SK-N-SH (cell line): Measurements from ENCODE around the gene SYT14. TPM values are rescaled to one million over a fixed set of nuclear protein-coding genes. Genes with fewer than 3 reads are reported as not detected.

Source experiments
- CTCF ChIA-PET: fragments of 300-600, 350-600 bp; formaldehyde crosslinking; extraction: SDS; loops from one replicate; lab custom pipeline; 2021; lab: Yijun Ruan, JAX
- POLR2A ChIA-PET: fragments of 350-600 bp; sonication (Branson Sonifier 250); formaldehyde crosslinking; extraction: SDS; loops from one replicate; lab custom pipeline; 2020; ENCODE audit warnings: antibody characterized with exemption, inconsistent platforms; lab: Yijun Ruan, JAX
- DNase-seq: peaks from one replicate; pipeline ENCODE4 v3.0.0; 2012
- H2AFZ ChIP-seq: fragments of 200-600 bp; sonication (generic); 2 replicates; pipeline ENCODE4 v1.8.1; 2016; ENCODE audit warnings: antibody characterized with exemption, mild to moderate bottlenecking, low read depth
- H3F3A ChIP-seq: fragments of 200-600 bp; sonication (generic); replicated peaks from 2 replicates; pipeline ENCODE3; 2016; ENCODE audit warnings: antibody characterized with exemption, mild to moderate bottlenecking; ENCODE audit not compliant: insufficient read depth
- H3K27ac ChIP-seq, 2 experiments: fragments of 200-500 bp in 1 of 2; fragments of 200-600 bp in 1 of 2; sonication (Bioruptor generic) in 1 of 2; sonication (generic), shearing (Covaris generic) in 1 of 2; 2 replicates each; pipeline versions ENCODE4 v1.5.1 to v1.6.1; 2014 to 2016; ENCODE audit warnings: low read depth in 2 of 2, inconsistent platforms in 1 of 2, low read length in 1 of 2, mild to moderate bottlenecking in 1 of 2, mixed read lengths in 1 of 2
- H3K27me3 ChIP-seq: fragments of 200-600 bp; sonication (generic), shearing (Covaris generic); 2 replicates; pipeline ENCODE4 v1.6.1; 2016; ENCODE audit warnings: mixed run types; ENCODE audit not compliant: insufficient read depth
- H3K36me3 ChIP-seq, 2 experiments: fragments of 200-500 bp in 1 of 2; fragments of 200-600 bp in 1 of 2; sonication (Bioruptor generic) in 1 of 2; sonication (generic) in 1 of 2; replicated peaks in 1 of 2; 2 replicates each; pipeline versions ENCODE3 to v1.5.1; 2014 to 2016; ENCODE audit warnings: low read length in 1 of 2, mild to moderate bottlenecking in 1 of 2; ENCODE audit not compliant: insufficient read depth in 2 of 2, control insufficient read depth in 1 of 2
- H3K4me1 ChIP-seq, 2 experiments: fragments of 200-500 bp in 1 of 2; fragments of 200-600 bp in 1 of 2; sonication (Bioruptor generic) in 1 of 2; sonication (generic), shearing (Covaris generic) in 1 of 2; 2 replicates each; pipeline versions ENCODE4 v1.5.1 to v1.6.1; 2014 to 2016; ENCODE audit warnings: low read depth in 1 of 2, low read length in 1 of 2, mixed run types in 1 of 2; ENCODE audit not compliant: insufficient read depth in 2 of 2, control insufficient read depth in 1 of 2
- H3K4me2 ChIP-seq: fragments of 200-600 bp; sonication (generic), shearing (Covaris generic); 2 replicates; pipeline ENCODE4 v1.6.1; 2017; ENCODE audit warnings: mixed run types
- H3K4me3 ChIP-seq, 2 experiments: fragments of 200-500 bp in 1 of 2; fragments of 200-600 bp in 1 of 2; sonication (Bioruptor generic) in 1 of 2; sonication (generic), shearing (Covaris generic) in 1 of 2; 2 replicates each; pipeline versions ENCODE4 v1.5.1 to v1.8.1; 2014 to 2016; ENCODE audit warnings: low read depth in 2 of 2, inconsistent platforms in 1 of 2, low read length in 1 of 2, mild to moderate bottlenecking in 1 of 2, mixed read lengths in 1 of 2, moderate library complexity in 1 of 2
- H3K79me2 ChIP-seq: fragments of 200-600 bp; sonication (generic); 2 replicates; pipeline ENCODE4 v1.8.1; 2017; ENCODE audit warnings: mild to moderate bottlenecking; ENCODE audit not compliant: insufficient read depth
- H3K9ac ChIP-seq: fragments of 200-600 bp; sonication (generic); 2 replicates; pipeline ENCODE4 v1.6.1; 2017; ENCODE audit warnings: mixed run types
- H3K9me2 ChIP-seq: fragments of 200-600 bp; sonication (generic); 2 replicates; pipeline ENCODE4 v1.6.1; 2017; ENCODE audit warnings: mixed run types
- H3K9me3 ChIP-seq: fragments of 200-600 bp; sonication (generic); 2 replicates; pipeline ENCODE4 v1.6.1; 2017; ENCODE audit warnings: mixed run types, mild to moderate bottlenecking, moderate library complexity
- H4K20me1 ChIP-seq: fragments of 200-600 bp; sonication (generic); 2 replicates; pipeline ENCODE4 v1.6.1; 2017; ENCODE audit warnings: mild to moderate bottlenecking, mixed run types; ENCODE audit not compliant: insufficient read depth
- CHD2 ChIP-seq: fragments of 150-350 bp; IDR thresholded peaks from 2 replicates; pipeline ENCODE4 v1.6.1; 2018; ENCODE audit warnings: low read length; ENCODE audit not compliant: partially characterized antibody
- ELF1 ChIP-seq: IDR thresholded peaks from 2 replicates; pipeline ENCODE4 v1.4.0; 2012
- EP300 ChIP-seq, 2 experiments: IDR thresholded peaks; 2 replicates each; pipeline versions ENCODE4 v1.4.0 to v1.6.1; 2012; ENCODE audit warnings: borderline replicate concordance in 1 of 2, low read depth in 1 of 2, low read length in 1 of 2
- FOSL2 ChIP-seq: IDR thresholded peaks from 2 replicates; pipeline ENCODE4 v1.4.0; 2012; ENCODE audit warnings: low read depth, mild to moderate bottlenecking, moderate library complexity, borderline replicate concordance
- FOXJ3 ChIP-seq: sonication (generic); formaldehyde crosslinking; IDR thresholded peaks from 2 replicates; pipeline ENCODE4 v1.5.1; 2020; ENCODE audit warnings: mild to moderate bottlenecking, missing genetic modification reagents
- GABPA ChIP-seq: IDR thresholded peaks from 2 replicates; pipeline ENCODE4 v1.4.0; 2012; ENCODE audit warnings: low read depth, mild to moderate bottlenecking
- GATA2 ChIP-seq: sonication (generic); formaldehyde crosslinking; IDR thresholded peaks from 2 replicates; pipeline ENCODE4 v1.5.0; 2020; ENCODE audit warnings: mild to moderate bottlenecking, missing genetic modification reagents
- MXI1 ChIP-seq: IDR thresholded peaks from 2 replicates; pipeline ENCODE4 v1.6.1; 2012; ENCODE audit warnings: mild to moderate bottlenecking, low read depth, low read length, improper control_type of control experiment
- NFIC ChIP-seq: IDR thresholded peaks from 2 replicates; pipeline ENCODE4 v1.4.0; 2012; ENCODE audit warnings: borderline replicate concordance
- NRF1 ChIP-seq: IDR thresholded peaks from 2 replicates; pipeline ENCODE4 v1.6.1; 2012; ENCODE audit warnings: low read depth, mild to moderate bottlenecking, low read length
- POLR2AphosphoS5 ChIP-seq: IDR thresholded peaks from 2 replicates; pipeline ENCODE4 v1.6.1; 2012; ENCODE audit warnings: low read depth, low read length
- RAD21 ChIP-seq: IDR thresholded peaks from 2 replicates; pipeline ENCODE4 v1.6.1; 2012; ENCODE audit warnings: mild to moderate bottlenecking, low read length
- RCOR1 ChIP-seq: fragments of 150-350 bp; IDR thresholded peaks from 2 replicates; pipeline ENCODE4 v1.6.1; 2017; ENCODE audit warnings: antibody characterized with exemption, low read length
- RFX5 ChIP-seq: IDR thresholded peaks from 2 replicates; pipeline ENCODE4 v1.6.1; 2012; ENCODE audit warnings: mild to moderate bottlenecking, improper control_type of control experiment, low read length
- RXRA ChIP-seq: IDR thresholded peaks from 2 replicates; pipeline ENCODE4 v1.4.0; 2012; ENCODE audit warnings: low read depth, mild to moderate bottlenecking, borderline replicate concordance
- SIN3A ChIP-seq: IDR thresholded peaks from 2 replicates; pipeline ENCODE4 v1.6.1; 2012; ENCODE audit warnings: low read depth, mild to moderate bottlenecking, low read length, moderate library complexity, borderline replicate concordance
- SMC3 ChIP-seq: IDR thresholded peaks from 2 replicates; pipeline ENCODE4 v1.6.1; 2012; ENCODE audit warnings: low read depth, low read length, improper control_type of control experiment
- TAF1 ChIP-seq: IDR thresholded peaks from 2 replicates; pipeline ENCODE4 v1.6.1; 2012; ENCODE audit warnings: low read depth, mild to moderate bottlenecking, low read length, moderate library complexity, borderline replicate concordance
- TCF12 ChIP-seq: IDR thresholded peaks from 2 replicates; pipeline ENCODE4 v1.4.0; 2012
- YY1 ChIP-seq: IDR thresholded peaks from 2 replicates; pipeline ENCODE4 v1.4.0; 2012; ENCODE audit warnings: low read depth, mild to moderate bottlenecking
- WGBS: methylation state at CpG from one replicate; pipeline ENCODE4 v1.1.6; 2017; ENCODE audit warnings: low lambda C conversion rate; 5-methylcytosine and 5-hydroxymethylcytosine counted together
- polyA plus RNA-seq, 3 experiments: library from polyadenylated mRNA; depleted of rRNA; stranded (reverse); fragments of >200 nt; gene quantifications; 2 replicates each; pipeline ENCODE4 v1.2.3, GENCODE V29; 2012
- TF ChIP-seq, protein P1 (sequence below): fragments of 200-600 bp; sonication (generic); IDR thresholded peaks from 2 replicates; pipeline ENCODE4 v1.6.1; 2017; ENCODE audit warnings: antibody characterized with exemption, mild to moderate bottlenecking, moderate library complexity
- TF ChIP-seq, protein P2 (sequence below): IDR thresholded peaks from 2 replicates; pipeline ENCODE4 v1.4.0; 2012; ENCODE audit warnings: low read depth, borderline replicate concordance
- TF ChIP-seq, protein P3 (sequence below): IDR thresholded peaks from 2 replicates; pipeline ENCODE4 v1.4.0; 2012; ENCODE audit warnings: low read depth
- TF ChIP-seq, protein P4 (sequence below): IDR thresholded peaks from 2 replicates; pipeline ENCODE4 v1.4.0; 2012; ENCODE audit warnings: low read depth, borderline replicate concordance

SYT14 gene
- polyA plus RNA-seq, 1 of the 3 experiments (the other 2 are of a cell fraction): 1.2 TPM

DNA sequence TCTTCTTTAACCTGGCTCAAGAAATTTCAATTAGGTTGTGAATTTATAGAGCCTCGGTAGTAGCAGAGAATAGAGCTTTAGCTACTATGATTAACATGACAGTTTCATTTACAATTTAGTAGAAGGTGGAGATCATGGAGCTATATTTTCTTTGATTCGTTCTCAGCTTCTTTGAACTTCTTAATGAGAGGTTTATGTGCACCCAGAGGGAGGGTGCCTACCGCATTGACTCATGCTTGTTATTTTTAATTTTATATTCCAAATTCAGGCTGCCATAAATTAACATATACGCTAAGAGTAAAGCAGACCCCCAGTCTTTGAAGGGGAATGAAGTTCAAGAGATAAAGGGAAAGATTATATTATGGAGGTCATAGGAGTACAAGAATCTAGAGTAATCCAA lies 24.4 kb downstream of the SYT14 start:
- no peaks in the 10 kb centered on the region for H3K4me1 ChIP-seq
- H3K9ac ChIP-seq: no peak overlapping the region
- WGBS: 81% methylated on average over 4 of the region's 4 CpGs
- no peaks in the 10 kb centered on the region for H3K27me3 ChIP-seq
- peaks cover 23% of the 10 kb centered on the region for H3F3A ChIP-seq
- no peak overlapping the region for H3K4me2 ChIP-seq
- no peaks in the 10 kb centered on the region for H3K9me2 ChIP-seq
- H4K20me1 ChIP-seq: no peaks in the 10 kb centered on the region
- H3K36me3 ChIP-seq: peaks cover 0 to 19% of the 10 kb centered on the region in 2 experiments
- no peak for DNase-seq
- no peaks in the 10 kb centered on the region for H3K9me3 ChIP-seq
- no peak overlapping the region for H3K4me3 ChIP-seq
- ChIA-PET CTCF (no interaction called here), POLR2A (no interaction called here)
- no peak overlapping the region for H3K27ac ChIP-seq
- no peak overlapping the region for H2AFZ ChIP-seq
- H3K79me2 ChIP-seq: peaks cover 3% of the 10 kb centered on the region
- TF ChIP-seq RXRA (no peak), GATA2 (CRISPR knock-in tag) (no peak), NFIC (no peak), RAD21 (no peak), FOXJ3 (CRISPR knock-in tag) (no peak), TCF12 (no peak), ELF1 (no peak), CHD2 (no peak), SIN3A (no peak), GABPA (no peak), RFX5 (no peak), POLR2AphosphoS5 (no peak), MXI1 (no peak)
- TF ChIP-seq, protein P1, sequence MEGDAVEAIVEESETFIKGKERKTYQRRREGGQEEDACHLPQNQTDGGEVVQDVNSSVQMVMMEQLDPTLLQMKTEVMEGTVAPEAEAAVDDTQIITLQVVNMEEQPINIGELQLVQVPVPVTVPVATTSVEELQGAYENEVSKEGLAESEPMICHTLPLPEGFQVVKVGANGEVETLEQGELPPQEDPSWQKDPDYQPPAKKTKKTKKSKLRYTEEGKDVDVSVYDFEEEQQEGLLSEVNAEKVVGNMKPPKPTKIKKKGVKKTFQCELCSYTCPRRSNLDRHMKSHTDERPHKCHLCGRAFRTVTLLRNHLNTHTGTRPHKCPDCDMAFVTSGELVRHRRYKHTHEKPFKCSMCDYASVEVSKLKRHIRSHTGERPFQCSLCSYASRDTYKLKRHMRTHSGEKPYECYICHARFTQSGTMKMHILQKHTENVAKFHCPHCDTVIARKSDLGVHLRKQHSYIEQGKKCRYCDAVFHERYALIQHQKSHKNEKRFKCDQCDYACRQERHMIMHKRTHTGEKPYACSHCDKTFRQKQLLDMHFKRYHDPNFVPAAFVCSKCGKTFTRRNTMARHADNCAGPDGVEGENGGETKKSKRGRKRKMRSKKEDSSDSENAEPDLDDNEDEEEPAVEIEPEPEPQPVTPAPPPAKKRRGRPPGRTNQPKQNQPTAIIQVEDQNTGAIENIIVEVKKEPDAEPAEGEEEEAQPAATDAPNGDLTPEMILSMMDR: no peak
- TF ChIP-seq, protein P2, sequence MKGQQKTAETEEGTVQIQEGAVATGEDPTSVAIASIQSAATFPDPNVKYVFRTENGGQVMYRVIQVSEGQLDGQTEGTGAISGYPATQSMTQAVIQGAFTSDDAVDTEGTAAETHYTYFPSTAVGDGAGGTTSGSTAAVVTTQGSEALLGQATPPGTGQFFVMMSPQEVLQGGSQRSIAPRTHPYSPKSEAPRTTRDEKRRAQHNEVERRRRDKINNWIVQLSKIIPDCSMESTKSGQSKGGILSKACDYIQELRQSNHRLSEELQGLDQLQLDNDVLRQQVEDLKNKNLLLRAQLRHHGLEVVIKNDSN: no peak
- TF ChIP-seq, protein P3, sequence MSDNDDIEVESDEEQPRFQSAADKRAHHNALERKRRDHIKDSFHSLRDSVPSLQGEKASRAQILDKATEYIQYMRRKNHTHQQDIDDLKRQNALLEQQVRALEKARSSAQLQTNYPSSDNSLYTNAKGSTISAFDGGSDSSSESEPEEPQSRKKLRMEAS: no peak

DNA sequence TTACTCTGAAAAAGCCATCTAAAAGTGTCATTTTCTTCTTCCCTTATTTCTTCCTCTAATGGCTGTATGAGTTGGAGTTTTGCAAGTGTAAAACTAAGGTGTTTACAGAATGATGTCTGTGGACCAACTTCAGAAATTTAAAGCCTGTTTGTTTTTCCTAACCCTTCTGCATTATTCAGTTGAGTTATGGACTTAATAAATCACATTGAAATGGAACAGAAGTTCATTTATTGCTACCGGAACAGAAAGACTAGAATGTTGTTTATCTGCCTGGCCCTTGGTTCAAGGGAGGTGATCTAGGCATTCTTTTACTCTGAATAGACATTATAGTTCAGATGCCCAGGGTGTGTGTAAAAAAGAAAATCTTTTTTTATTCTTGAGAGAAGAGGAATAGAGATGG lies 24.8 kb downstream of the SYT14 start:
- DNase-seq: no peak

More for the DNA sequence above, 24.8 kb downstream of the SYT14 start:
- peaks cover 19% of the 10 kb centered on the region for H3F3A ChIP-seq
- no peak overlapping the region for H3K27ac ChIP-seq
- no peak for TF ChIP-seq MXI1
- TF ChIP-seq TCF12: no peak
- no peak for TF ChIP-seq ELF1
- TF ChIP-seq CHD2: no peak
- no peak for TF ChIP-seq SMC3
- no peak for TF ChIP-seq EP300 (IDR thresholded peaks at IDR 0.05; ENCODE audit: borderline replicate concordance in 1 of 2, low read depth in 1 of 2, low read length in 1 of 2)
- TF ChIP-seq NFIC: no peak
- no peak for TF ChIP-seq GABPA
- TF ChIP-seq, protein P4, sequence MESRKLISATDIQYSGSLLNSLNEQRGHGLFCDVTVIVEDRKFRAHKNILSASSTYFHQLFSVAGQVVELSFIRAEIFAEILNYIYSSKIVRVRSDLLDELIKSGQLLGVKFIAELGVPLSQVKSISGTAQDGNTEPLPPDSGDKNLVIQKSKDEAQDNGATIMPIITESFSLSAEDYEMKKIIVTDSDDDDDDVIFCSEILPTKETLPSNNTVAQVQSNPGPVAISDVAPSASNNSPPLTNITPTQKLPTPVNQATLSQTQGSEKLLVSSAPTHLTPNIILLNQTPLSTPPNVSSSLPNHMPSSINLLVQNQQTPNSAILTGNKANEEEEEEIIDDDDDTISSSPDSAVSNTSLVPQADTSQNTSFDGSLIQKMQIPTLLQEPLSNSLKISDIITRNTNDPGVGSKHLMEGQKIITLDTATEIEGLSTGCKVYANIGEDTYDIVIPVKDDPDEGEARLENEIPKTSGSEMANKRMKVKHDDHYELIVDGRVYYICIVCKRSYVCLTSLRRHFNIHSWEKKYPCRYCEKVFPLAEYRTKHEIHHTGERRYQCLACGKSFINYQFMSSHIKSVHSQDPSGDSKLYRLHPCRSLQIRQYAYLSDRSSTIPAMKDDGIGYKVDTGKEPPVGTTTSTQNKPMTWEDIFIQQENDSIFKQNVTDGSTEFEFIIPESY: no peak
- no peak for TF ChIP-seq YY1
- no peak for TF ChIP-seq RAD21
- TF ChIP-seq, protein P3: no peak
- no peak for TF ChIP-seq SIN3A
- TF ChIP-seq TAF1: no peak
- no peak for TF ChIP-seq FOSL2
- no peak for TF ChIP-seq NRF1
- no peak for TF ChIP-seq RXRA
- TF ChIP-seq RCOR1: no peak
- no peak overlapping the region for H2AFZ ChIP-seq
- 84% methylated on average over 1 of the region's 1 CpG for WGBS
- peaks cover 3% of the 10 kb centered on the region; the same call in 1 of the 2 replicates for H3K79me2 ChIP-seq
- no peaks in the 10 kb centered on the region for H3K9me3 ChIP-seq
- ChIA-PET POLR2A (no interaction called here), CTCF (no interaction called here)
- no peaks in the 10 kb centered on the region for H3K27me3 ChIP-seq
- H3K9me2 ChIP-seq: no peaks in the 10 kb centered on the region
- H3K4me1 ChIP-seq: no peaks in the 10 kb centered on the region
- H3K9ac ChIP-seq: no peak overlapping the region
- H3K4me3 ChIP-seq: no peak overlapping the region
- H4K20me1 ChIP-seq: no peaks in the 10 kb centered on the region
- no peak overlapping the region for H3K4me2 ChIP-seq
- peaks cover 0 to 18% of the 10 kb centered on the region in 2 experiments for H3K36me3 ChIP-seq
